Gastrocnemius medialis (tissue), 4 donors: Measurements from ENCODE around the gene RCAN1.

ENCODE experiments used
- CTCF ChIP-seq, 5 experiments: fragments of 450-650 bp in 3 of 5; fragments of 200-600 bp in 2 of 5; sonication (generic) in 2 of 5; IDR thresholded peaks in 4 of 5; conservative IDR thresholded peaks in 1 of 5; 1 replicate in 4 of 5; 2 replicates in 1 of 5; pipeline ENCODE4 v1.5.1; 2016 to 2019; ENCODE audit warnings: antibody characterized with exemption in 5 of 5, mild to moderate bottlenecking in 3 of 5, moderate library complexity in 3 of 5
- POLR2A ChIP-seq, 2 donors: fragments of 450-650 bp; IDR thresholded peaks; one replicate each; pipeline ENCODE4 v1.6.1; 2017; ENCODE audit warnings: antibody characterized with exemption in 2 of 2, mild to moderate bottlenecking in 2 of 2, moderate library complexity in 2 of 2

- no peak for TF ChIP-seq CTCF (IDR thresholded peaks at IDR 0.05 in 4 of 5, conservative IDR thresholded peaks at IDR 0.05 in 1 of 5)
- no peak for TF ChIP-seq POLR2A (IDR thresholded peaks at IDR 0.05)
These were observed 62.4 kb downstream of the RCAN1 start for GRCh38 chr21:34552360-34553098.
